Epithelial cell of esophagus (primary cell): ENCODE results near the gene MYO7B.

Source experiments
- DNase-seq: peaks from one replicate; pipeline ENCODE4 v3.0.0; 2010; ENCODE audit warnings: low read depth
- H3K4me3 ChIP-seq: 2 replicates; pipeline ENCODE4 v1.5.1; 2011; ENCODE audit warnings: mild to moderate bottlenecking, low read length, control low read depth
- CTCF ChIP-seq: IDR thresholded peaks from 2 replicates; pipeline ENCODE4 v1.5.1; 2011; ENCODE audit warnings: low read depth, mild to moderate bottlenecking, low read length, control low read depth, inconsistent platforms; ENCODE audit not compliant: insufficient read depth; ENCODE audit errors: missing control alignments

MYO7B gene

GRCh38 chr2:127585270-127585807 lies 49.9 kb downstream of the MYO7B start:
- no peak for DNase-seq
- TF ChIP-seq CTCF, result no peak
- H3K4me3 ChIP-seq, result no peak overlapping the region

GRCh38 chr2:127586136-127586535 lies 50.7 kb downstream of the MYO7B start:
- DNase-seq, result no peak
- no peak overlapping the region for H3K4me3 ChIP-seq
- no peak for TF ChIP-seq CTCF

GRCh38 chr2:127586746-127587295 lies 51.3 kb downstream of the MYO7B start:
- DNase-seq, result no peak
- no peak overlapping the region for H3K4me3 ChIP-seq
- no peak for TF ChIP-seq CTCF

GRCh38 chr2:127588241-127588640 lies 52.8 kb downstream of the MYO7B start:
- TF ChIP-seq CTCF, result no peak
- H3K4me3 ChIP-seq, result no peak overlapping the region
- no peak for DNase-seq

- no peak for TF ChIP-seq CTCF
- no peak for DNase-seq
- no peak overlapping the region for H3K4me3 ChIP-seq
Observed at GRCh38 chr2:127589358-127589757, 53.9 kb downstream of the MYO7B start.

GRCh38 chr2:127589841-127590240 lies 54.4 kb downstream of the MYO7B start:
- TF ChIP-seq CTCF, result no peak
- no peak for DNase-seq
- no peak overlapping the region for H3K4me3 ChIP-seq
